ENCODE data around the gene CLHC1. TPM values are rescaled to one million over a fixed set of nuclear protein-coding genes. Genes with fewer than 3 reads are reported as not detected.
A peak's percentile ranks its signal among the peaks of the same experiment; 100 is the strongest.
"Not testable (repeated sequence)": the region's sequence is repeated elsewhere in the genome, so short reads cannot be mapped to it uniquely, and the experiment has no call there.

Gene CLHC1
- polyA plus RNA-seq, 3 donors, result 18.4 to 40.3 (median 22.0) TPM

DNA sequence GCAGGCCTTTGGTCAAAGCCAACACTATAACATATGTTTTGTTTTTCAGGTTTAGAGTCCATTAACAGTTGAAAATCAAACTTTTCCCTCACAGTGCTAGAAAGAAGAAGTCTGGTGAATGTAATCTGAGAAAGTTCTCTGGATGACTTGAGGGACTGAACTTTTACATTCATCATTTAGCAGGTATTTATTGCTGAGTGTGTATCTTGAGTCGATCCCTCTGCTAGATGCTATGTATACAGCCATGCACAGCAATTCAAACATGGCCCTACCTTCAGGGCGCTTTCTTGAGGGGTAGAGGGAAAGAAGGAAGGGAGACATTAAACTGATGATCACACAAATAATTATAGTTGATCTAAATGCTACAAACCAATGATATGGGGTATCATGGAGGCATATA, 89.6 kb downstream of the CLHC1 start:
- DNase-seq (ENCODE audit: extremely low read depth in 1 of 11, low read depth in 9 of 11, low spot score in 4 of 11), result no peak

DNA sequence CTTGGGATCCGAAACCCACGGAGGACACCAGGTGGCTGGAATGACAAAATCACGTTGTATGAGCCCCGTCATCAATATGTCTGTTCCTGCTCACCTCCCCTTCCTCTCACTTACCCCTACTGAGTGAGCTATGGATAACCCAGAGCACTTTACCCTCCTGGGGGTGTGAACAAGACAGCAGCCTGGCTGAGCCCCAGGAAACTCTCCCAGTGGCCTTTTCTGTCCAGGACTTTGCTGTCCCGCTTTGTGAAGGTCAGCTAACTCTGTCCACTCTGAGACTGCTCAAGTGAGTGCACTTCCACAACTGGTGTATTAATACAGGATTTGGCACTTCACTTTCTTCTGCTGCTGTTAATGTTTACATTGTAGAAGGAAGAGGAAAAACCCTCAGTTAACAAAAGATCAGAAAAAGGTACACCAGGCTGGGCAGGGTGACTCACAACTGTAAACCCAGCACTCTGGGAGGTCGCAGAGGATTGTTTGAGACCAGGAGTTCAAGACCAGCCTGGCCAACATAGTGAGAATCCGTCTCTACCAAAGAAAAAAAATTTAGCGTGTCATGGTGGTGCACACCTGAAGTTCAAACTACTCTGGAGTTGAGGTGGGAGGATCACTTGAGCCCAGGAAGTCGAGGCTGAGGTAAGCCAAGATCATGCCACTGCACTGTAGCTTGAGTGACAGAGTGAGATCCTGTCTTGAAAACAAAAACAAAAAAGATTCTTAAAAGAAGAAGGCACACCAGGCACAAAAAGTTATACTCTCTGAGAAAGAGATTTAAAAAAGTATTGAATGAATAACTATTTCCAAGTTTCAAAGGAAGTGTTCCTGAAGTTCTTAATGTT, 90.3 kb downstream of the CLHC1 start:
- no peak for DNase-seq (ENCODE audit: extremely low read depth in 1 of 11, low read depth in 9 of 11, low spot score in 4 of 11)

DNA sequence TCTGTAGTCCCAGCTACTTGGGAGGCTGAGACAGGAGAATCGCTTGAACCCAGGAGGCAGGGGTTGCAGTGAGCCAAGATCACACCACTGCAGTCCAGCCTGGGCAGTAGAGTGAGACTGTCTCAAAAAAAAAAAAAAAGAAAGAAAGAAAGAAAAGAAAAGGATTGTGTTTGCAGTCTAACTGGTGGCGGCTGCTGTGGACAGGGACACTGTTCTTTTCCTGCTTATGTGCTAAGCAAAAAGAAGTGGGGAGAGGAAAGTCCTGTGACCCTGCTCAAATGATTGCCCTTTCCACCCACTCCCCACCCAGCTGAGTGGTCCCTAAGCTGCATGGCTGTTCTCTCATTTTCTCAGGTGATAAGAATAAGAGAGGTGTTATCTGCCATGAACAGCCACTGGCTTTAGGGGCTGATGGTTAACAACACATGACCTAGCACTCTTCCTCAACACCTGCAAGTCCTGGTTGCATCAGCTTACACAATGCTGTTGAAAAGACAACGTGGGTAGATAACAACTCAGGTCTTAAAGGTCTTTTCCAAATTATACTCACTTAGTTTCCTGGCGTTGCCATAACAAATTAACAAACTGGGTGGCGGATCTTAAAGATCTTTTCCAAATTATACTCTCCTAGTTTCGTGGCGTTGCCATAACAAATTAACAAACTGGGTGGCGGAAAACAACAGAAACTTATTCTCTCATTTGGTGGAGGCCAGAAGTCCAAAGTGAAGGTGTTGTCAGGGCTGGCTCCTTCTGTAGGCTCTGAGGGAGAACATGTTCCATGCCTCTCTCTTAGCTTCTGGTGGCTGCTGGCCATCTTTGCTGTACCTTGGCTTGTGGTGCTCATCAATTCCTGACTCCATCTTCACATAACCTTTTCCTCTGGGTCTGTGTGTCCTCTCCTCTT, 91.5 kb downstream of the CLHC1 start:
- no peak for DNase-seq (ENCODE audit: extremely low read depth in 1 of 11, low read depth in 9 of 11, low spot score in 4 of 11)

DNA sequence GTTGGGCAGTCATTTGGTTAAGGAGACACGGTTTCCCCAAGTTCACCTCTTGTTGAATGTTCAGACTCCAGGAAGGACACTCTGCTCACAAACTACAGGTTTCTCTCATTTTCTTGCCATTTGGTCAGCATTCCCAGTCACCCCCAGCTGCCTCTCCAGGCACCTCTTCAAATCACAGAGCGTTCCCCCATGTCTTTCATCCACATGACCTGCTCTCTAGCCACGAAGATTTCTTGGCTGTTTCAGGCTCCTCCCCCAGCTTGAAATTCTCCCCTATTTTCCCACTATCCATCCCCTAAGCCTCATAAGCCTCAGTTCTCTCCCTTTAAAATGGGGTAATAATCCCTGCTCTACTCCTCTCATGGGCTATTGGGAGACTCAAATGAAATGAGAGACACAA, 92.8 kb downstream of the CLHC1 start:
- no peak for DNase-seq (ENCODE audit: extremely low read depth in 1 of 11, low read depth in 9 of 11, low spot score in 4 of 11)

- DNase-seq (ENCODE audit: extremely low read depth in 1 of 11, low read depth in 9 of 11, low spot score in 4 of 11), result no peak
These were observed 93.2 kb downstream of the CLHC1 start for GRCh38 chr2:55138882-55139229.

DNA sequence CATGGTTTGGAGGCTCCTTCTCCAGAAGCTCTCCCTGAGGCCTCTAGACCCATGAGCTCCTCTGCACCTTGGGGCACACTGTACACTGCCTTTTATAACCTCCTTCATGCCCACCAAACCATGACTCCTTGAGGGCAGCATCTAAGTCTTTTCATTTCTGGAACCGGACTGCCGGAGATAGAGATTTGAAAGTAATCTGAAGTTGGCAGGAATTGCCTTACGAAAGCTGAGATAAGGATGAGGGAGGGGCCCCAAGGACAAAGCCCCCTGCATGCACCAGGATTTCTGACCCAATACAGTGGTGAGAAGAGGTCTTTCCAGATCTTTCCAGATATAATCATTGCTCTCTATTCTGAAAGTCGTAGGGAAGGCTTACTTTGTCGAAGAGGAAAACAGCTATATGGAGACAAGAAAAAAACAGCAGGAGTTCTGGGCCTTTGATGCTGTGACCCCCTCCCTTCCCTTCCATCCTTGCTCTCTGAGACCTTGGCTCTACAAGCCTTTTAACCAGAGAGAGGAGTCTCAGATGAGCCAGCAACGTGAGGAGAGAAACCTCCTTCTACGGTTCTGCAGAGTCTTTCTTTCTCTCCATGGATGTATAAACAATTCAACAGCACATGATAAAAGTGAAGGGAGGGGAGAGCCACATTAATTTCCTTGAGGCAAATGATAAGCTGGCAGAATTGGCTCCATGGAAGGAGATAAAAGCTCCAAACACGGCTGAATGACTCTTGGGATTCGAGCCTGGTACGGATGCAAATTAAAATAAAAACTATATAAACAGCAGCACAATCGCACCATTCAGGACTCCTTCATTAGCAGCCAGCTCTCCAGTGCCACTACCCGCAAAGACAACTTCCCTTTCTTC, 93.8 kb downstream of the CLHC1 start:
- DNase-seq (ENCODE audit: extremely low read depth in 1 of 11, low read depth in 9 of 11, low spot score in 4 of 11), result no peak

DNA sequence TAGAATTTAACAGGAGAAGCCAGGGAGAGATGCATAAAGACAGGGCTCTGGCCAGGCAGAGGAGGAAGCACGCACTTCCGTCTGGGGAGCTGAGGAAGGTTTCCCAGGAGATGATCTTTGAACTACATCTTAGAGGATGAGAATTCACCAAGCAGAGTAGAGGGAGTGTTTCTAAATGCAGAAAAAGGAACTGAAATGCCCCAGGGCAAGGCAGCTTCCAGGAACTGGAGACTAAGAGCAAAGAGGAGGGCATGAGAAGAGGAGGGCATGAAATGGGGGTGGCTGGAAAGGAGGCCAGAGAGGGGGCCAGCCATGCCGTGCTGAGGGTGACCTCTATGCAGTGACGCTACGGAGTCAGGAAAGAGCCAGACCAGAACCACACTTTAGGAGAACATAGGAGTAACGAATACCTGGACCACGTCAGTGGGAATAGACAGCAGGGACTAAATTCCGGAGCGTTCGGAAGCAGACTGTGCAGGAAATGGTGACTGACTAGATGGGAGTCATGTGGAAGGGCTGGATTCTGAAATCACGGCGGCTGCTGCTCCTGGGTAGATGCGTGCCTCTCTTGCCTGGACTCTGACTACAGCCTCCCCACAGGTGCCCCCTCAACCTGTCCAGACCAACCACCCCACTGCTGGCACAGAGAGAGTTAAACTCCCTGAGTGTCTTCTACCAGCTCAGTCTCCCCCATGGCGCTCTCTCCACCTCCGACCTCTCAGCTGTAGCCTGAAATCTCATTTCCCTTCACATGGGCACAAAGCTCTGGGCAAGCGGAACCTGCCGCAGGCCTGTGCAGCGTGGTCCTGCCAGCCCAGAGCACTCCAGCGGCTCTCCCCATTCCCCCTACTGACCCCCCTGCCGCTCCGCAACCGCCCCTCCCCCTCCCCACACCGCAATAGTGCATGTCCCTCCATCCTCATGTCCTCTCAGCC, 94.8 kb downstream of the CLHC1 start:
- DNase-seq (ENCODE audit: extremely low read depth in 1 of 11, low read depth in 9 of 11, low spot score in 4 of 11), result no peak

- no peak for DNase-seq (ENCODE audit: extremely low read depth in 1 of 11, low read depth in 9 of 11, low spot score in 4 of 11)
These were observed 96.0 kb downstream of the CLHC1 start for GRCh38 chr2:55136138-55136541.

DNA sequence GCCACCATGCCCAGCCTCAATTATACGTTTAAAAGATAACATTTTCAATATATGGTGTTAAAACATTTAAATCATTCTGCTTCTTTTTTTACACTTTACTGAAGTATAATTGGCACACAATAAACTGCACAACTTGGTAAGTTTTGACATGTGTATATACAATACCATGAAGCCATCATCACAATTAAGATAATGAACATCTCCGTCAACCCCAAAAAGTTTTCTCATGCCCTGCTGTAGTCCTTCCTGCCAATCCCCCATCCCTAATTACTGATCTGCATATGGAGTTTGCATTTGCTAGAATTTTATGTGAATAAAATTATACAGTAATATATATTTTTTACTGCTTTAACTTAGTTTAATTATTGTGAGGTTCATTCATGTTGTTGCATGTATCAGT, 96.6 kb downstream of the CLHC1 start:
- no peak for DNase-seq (ENCODE audit: extremely low read depth in 1 of 11, low read depth in 9 of 11, low spot score in 4 of 11)

DNA sequence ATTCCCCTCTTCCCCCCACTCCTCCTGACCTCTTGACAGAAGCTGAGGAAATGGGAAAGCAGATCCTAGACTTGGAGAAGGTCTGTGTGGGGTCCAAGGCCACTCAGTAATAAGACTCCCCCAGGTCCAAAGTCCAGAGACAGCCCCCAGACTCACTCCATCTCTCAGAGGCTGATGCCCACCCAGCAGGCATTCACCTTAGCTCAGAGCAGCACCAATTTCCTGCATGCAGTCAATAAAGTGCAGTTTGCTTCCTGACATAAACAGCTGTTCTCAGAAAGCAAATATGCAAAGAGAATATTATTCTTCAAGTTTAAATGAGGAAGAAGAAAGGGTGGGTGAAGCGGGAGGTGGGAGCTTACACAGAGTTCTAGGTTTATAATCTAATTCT, 97.8 kb downstream of the CLHC1 start:
- no peak for DNase-seq (ENCODE audit: extremely low read depth in 1 of 11, low read depth in 9 of 11, low spot score in 4 of 11)

- DNase-seq (ENCODE audit: extremely low read depth in 1 of 11, low read depth in 9 of 11, low spot score in 4 of 11), result peak in 3 of 11 donors; percentile 24 to 62 (median 61)
These were observed 98.4 kb downstream of the CLHC1 start for GRCh38 chr2:55133467-55134315.

- no peak for DNase-seq (ENCODE audit: extremely low read depth in 1 of 11, low read depth in 9 of 11, low spot score in 4 of 11)
These were observed 101.2 kb downstream of the CLHC1 start for GRCh38 chr2:55130849-55131248.

- DNase-seq (ENCODE audit: extremely low read depth in 1 of 11, low read depth in 9 of 11, low spot score in 4 of 11), result not testable (repeated sequence)
These were observed 105.5 kb downstream of the CLHC1 start for GRCh38 chr2:55126643-55127042.

Other genes starting within 250 kb of the CLHC1 start
- gene RTN4, start 181.8 kb downstream of the CLHC1 start, polyA plus RNA-seq (ENCODE audit: insufficient read length in 3 of 3), result 100 to 1,000 TPM; 316 to 360 (median 352) TPM
- gene RPS27A, start 395 bp upstream of the CLHC1 start, polyA plus RNA-seq (ENCODE audit: insufficient read length in 3 of 3), result 1,000 to 10,000 TPM; 1,597 to 2,241 (median 2,030) TPM
- gene MTIF2, start 36.9 kb upstream of the CLHC1 start, polyA plus RNA-seq (ENCODE audit: insufficient read length in 3 of 3), result 10 to 100 TPM; 38.3 to 50.3 (median 41.6) TPM
- 10 to 100 TPM; 60.0 to 77.4 (median 67.8) TPM for gene CCDC88A, start 187.6 kb upstream of the CLHC1 start, polyA plus RNA-seq (ENCODE audit: insufficient read length in 3 of 3)